Ovary (tissue), 9 donors: ENCODE measurements around the gene ST3GAL3. TPM values are rescaled to one million over a fixed set of nuclear protein-coding genes. Genes with fewer than 3 reads are reported as not detected.
"Not testable (repeated sequence)": the region's sequence is repeated elsewhere in the genome, so short reads cannot be mapped to it uniquely, and the experiment has no call there.

ENCODE experiments used
- DNase-seq, 5 donors: peaks; one replicate each; pipeline ENCODE4 v3.0.0-alpha.2; 2019 to 2020
- H3K27ac ChIP-seq, 2 donors: fragments of 200-600 bp; one replicate each; pipeline versions ENCODE4 v1.5.1 to v1.8.0; 2019 to 2022
- H3K27me3 ChIP-seq: fragments of 200-600 bp; one replicate; pipeline ENCODE4 v1.8.0; 2022
- H3K36me3 ChIP-seq: fragments of 200-600 bp; sonication (generic); one replicate; pipeline ENCODE4 v1.5.1; 2019
- H3K4me1 ChIP-seq: one replicate; pipeline ENCODE4 v1.8.1; 2013; ENCODE audit warnings: mild to moderate bottlenecking, moderate library complexity; ENCODE audit not compliant: insufficient read depth
- H3K4me3 ChIP-seq: fragments of 200-600 bp; sonication (generic); one replicate; pipeline ENCODE4 v1.5.1; 2017
- H3K9me3 ChIP-seq, 2 donors: fragments of 200-600 bp in 1 of 2; sonication (generic) in 1 of 2; one replicate each; pipeline versions ENCODE4 v1.5.1 to v1.8.1; 2013 to 2019; ENCODE audit warnings: mild to moderate bottlenecking in 1 of 2, moderate library complexity in 1 of 2
- EP300 ChIP-seq: sonication (generic); formaldehyde crosslinking; IDR thresholded peaks from one replicate; pipeline ENCODE4 v1.6.1; 2017; ENCODE audit warnings: antibody characterized with exemption
- POLR2A ChIP-seq: fragments of 450-650 bp; IDR thresholded peaks from one replicate; pipeline ENCODE4 v1.6.1; 2017; ENCODE audit warnings: antibody characterized with exemption, mild to moderate bottlenecking, moderate library complexity
- WGBS, 3 donors: extraction: QIAGEN DNeasy Blood & Tissue Kit in 1 of 3; methylation state at CpG; one replicate each; pipeline versions ENCODE4 v1.1.5 to v1.1.7; 2013 to 2017; 5-methylcytosine and 5-hydroxymethylcytosine counted together
- intact Hi-C, 4 donors: fragments of 100-400 bp; cut with DNase I; formaldehyde crosslinking; loops; one replicate each; pipeline versions ENCODE4 v1.11.0 to v1.15.1; 2022 to 2023
- polyA plus RNA-seq, 2 donors: library from polyadenylated mRNA; stranded (reverse); fragments of 200-250 nt in 1 of 2; fragments of 350-450 nt in 1 of 2; fragmentation: Illumina TruSeq in 1 of 2; extraction: RNeasy Lipid Tissue Mini Kit (QIAGEN cat#74804) in 1 of 2; gene quantifications; one replicate each; pipeline ENCODE4 v1.2.3, GENCODE V29; 2013 to 2014
- total RNA-seq, 7 donors: library from RNA; depleted of rRNA in 2 of 7; stranded (reverse); fragments of >200 nt in 2 of 7; fragmentation: NEBNext Ultra II Directional in 3 of 7; extraction: Animal tissue kit (Norgen Biotek cat#: 25700) in 3 of 7; gene quantifications; one replicate each; pipeline versions ENCODE4 v1.1.0 to v1.2.4, GENCODE V29; 2016 to 2023
- TF ChIP-seq, protein P1 (sequence below), 3 donors: fragments of 450-650 bp in 2 of 3; fragments of 200-600 bp in 1 of 3; IDR thresholded peaks; one replicate each; pipeline versions ENCODE4 v1.5.1 to v1.8.0; 2016 to 2022; ENCODE audit warnings: antibody characterized with exemption in 3 of 3, mild to moderate bottlenecking in 1 of 3
- donor health status: DM: no; HTN: no; CAD: no; lungs with moderate emphysema.
- donor health status: DM: no; HTN: no; CAD: no.
- donor health status: Bipolar disorder and iron deficiency.
- donor health status: DM: yes; HTN: yes; CAD: no.
- donor health status: DM: no; HTN: no; CAD: no.
- donor health status: DM: yes; HTN: yes; CAD: no.

Gene ST3GAL3
- total and polyA plus RNA-seq, 9 donors, result 11.4 to 43.3 (median 27.1) TPM

DNA sequence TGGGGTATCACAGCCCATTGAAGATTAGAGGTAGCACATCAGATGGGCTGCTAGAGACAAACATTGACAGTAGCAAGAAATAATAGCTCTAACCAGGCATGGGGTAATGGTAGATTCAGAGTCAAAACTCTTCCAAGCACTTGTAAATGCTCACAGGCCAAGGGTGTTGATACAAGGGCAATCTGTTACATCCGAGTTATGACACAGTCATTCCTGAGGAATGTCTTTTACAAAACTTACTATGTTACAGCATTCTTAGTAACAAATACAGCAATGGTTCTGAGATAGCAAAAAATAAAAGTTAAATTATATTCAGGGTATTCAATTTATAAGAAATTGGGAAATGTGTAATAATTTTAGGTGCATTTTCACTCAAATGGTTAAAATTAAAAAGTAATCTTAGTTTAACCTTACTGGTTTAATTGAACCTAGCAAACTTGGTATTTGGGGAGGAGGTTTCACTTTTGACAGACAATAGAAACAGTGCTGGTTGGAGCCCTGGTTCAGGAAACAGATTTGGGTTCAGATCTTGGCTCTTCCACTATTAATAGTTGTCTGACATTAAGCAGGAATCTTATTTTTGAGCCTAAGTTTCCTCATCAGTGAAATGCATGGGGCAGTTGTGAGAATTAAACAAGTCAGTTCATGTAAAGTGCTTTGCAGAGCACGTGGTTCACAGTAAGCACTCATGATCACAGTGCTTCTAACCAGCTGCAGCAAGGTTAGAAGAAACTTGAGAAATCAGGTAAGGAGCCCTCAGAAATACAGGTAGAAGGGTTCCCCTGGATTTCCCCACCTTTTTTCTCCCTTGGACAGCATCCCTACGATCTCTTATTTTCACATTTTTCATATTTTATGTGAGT, 4.4 kb downstream of the ST3GAL3 start:
- no peaks in the 10 kb centered on the region for H3K36me3 ChIP-seq
- intact Hi-C loops, result no loop called here
- H3K4me3 ChIP-seq, result no peak overlapping the region
- H3K4me1 ChIP-seq, result peaks cover 2% of the 10 kb centered on the region
- H3K27me3 ChIP-seq, result no peaks in the 10 kb centered on the region
- 63 to 67% (median 66%) methylated on average over 3 of the region's 3 CpGs for whole genome bisulfite sequencing, 3 donors
- no peak overlapping the region for H3K27ac ChIP-seq
- TF ChIP-seq POLR2A (no peak), EP300 (no peak)
- TF ChIP-seq, protein P1, sequence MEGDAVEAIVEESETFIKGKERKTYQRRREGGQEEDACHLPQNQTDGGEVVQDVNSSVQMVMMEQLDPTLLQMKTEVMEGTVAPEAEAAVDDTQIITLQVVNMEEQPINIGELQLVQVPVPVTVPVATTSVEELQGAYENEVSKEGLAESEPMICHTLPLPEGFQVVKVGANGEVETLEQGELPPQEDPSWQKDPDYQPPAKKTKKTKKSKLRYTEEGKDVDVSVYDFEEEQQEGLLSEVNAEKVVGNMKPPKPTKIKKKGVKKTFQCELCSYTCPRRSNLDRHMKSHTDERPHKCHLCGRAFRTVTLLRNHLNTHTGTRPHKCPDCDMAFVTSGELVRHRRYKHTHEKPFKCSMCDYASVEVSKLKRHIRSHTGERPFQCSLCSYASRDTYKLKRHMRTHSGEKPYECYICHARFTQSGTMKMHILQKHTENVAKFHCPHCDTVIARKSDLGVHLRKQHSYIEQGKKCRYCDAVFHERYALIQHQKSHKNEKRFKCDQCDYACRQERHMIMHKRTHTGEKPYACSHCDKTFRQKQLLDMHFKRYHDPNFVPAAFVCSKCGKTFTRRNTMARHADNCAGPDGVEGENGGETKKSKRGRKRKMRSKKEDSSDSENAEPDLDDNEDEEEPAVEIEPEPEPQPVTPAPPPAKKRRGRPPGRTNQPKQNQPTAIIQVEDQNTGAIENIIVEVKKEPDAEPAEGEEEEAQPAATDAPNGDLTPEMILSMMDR (IDR thresholded peaks at IDR 0.05), result no peak
- H3K9me3 ChIP-seq, result no peaks in the 10 kb centered on the region
- no peak for DNase-seq

DNA sequence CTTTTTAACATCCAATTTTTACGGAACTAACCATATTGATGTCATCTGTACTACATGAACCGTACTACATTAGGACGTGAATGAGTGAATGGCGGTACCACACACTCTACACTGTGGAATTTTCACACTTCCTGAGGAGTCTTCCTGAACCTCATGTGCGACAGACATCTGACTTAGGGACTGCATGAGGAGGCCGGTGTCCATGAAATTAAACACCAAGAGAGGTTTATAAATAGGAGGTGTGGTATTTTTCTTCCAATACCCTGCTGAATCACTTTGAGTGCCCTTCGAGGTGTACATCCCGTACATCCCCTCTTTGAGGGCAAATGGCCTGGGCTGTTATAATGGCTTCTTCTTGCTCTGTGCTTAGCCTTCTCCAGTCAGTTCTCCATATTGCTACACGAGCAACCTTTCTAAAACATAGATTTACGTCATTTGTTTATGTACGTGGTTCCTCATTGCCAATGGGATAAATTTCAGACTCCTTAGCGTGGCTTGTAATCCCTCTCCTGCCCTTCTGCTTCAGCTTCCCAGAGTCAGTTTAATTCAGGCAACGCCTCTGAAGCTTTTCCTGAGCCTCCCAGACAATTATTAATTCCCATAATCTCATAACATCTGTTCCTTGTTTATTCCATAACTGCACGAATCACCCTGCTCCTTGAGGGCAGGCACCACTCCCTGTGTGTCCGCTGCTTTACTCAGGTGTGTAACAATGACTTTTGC, 9.4 kb downstream of the ST3GAL3 start:
- intact Hi-C loops, result no loop called here
- 85 to 90% (median 86%) methylated on average over 15 of the region's 15 CpGs for WGBS, 3 donors
- peaks cover 5% of the 10 kb centered on the region for H3K4me1 ChIP-seq
- no peak for DNase-seq
- no peaks in the 10 kb centered on the region for H3K36me3 ChIP-seq
- TF ChIP-seq EP300, result no peak
- no peak for TF ChIP-seq POLR2A
- TF ChIP-seq, protein P1 (IDR thresholded peaks at IDR 0.05), result no peak
- no peak overlapping the region for H3K27ac ChIP-seq
- no peaks in the 10 kb centered on the region for H3K9me3 ChIP-seq
- H3K4me3 ChIP-seq, result no peak overlapping the region
- no peaks in the 10 kb centered on the region for H3K27me3 ChIP-seq

DNA sequence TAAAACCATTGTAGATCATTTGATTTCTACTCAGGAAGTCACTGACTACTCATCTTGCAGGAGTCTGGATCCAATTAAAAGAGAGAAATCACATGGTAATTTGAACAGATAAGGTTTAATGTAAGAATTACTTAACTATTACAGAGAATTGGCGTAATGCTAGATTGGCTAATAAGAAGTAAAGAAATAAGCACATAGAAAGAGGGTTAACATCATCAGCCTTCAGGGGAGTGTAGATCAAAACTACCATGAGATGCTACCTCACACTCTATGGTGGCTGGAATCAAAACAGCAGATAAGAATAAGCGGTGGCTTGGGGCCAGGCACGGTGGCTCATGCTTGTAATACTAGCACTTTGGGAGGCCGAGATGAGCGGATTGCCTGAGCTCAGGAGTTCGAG, 11.7 kb downstream of the ST3GAL3 start:
- TF ChIP-seq, protein P1 (IDR thresholded peaks at IDR 0.05), result no peak
- TF ChIP-seq POLR2A (no peak), EP300 (no peak)
- DNase-seq, result no peak
- Histone ChIP-seq H3K9me3 (no peaks in the 10 kb centered on the region), H3K36me3 (no peaks in the 10 kb centered on the region), H3K27me3 (no peaks in the 10 kb centered on the region), H3K4me1 (peaks cover 5% of the 10 kb centered on the region), H3K27ac (no peak overlapping the region), H3K4me3 (no peak overlapping the region)
- intact Hi-C loops, result no loop called here
- 74 to 80% (median 78%) methylated on average over 6 of the region's 6 CpGs for WGBS, 3 donors

DNA sequence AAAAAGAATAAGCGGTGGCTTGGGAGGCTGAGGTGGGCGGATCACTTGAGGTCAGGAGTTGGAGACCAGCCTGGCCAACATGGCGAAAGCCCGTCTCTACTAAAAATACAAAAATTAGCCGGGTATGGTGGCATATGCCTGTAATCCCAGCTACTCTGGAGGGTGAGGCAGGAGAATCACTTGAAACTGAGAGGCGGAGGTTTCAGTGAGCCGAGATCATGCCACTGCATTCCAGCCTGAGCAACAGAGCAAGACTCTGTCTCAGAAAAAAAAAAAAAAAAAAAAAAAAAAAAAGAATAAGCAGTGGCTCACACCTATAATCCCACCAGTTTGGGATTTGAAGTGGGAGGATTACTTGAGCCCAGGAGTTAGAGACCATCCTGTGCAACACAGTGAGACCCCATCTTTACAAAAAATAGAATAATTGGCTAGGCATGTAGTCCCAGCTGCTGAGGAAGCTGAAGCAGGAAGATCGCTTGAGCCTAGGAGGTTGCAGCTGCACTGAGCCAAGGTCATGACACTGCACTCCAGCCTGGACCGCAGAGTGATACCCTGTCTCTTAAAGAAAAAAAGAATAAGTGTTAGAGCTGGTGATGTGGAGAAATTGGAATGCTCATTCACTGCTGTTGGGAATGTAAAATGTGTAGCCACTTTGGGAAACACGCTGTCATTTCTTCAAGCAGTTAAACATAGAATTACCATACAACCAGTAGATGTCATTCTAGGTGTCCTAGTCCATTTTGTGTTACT, 12.5 kb downstream of the ST3GAL3 start:
- DNase-seq, result peak in 1 of 5 donors; percentile 13
- not testable (repeated sequence) for H3K36me3 ChIP-seq
- 57 to 66% (median 60%) methylated on average over 10 of the region's 10 CpGs for WGBS, 3 donors

More for the DNA sequence above, 12.5 kb downstream of the ST3GAL3 start:
- intact Hi-C loops, H3K27me3 ChIP-seq, H3K9me3 ChIP-seq, H3K4me1 ChIP-seq, H3K4me3 ChIP-seq, H3K27ac ChIP-seq: not testable (repeated sequence)
